Measurements from ENCODE around the gene TBC1D14.
A peak's percentile ranks its signal among the peaks of the same experiment; 100 is the strongest.

Gene TBC1D14

DNA sequence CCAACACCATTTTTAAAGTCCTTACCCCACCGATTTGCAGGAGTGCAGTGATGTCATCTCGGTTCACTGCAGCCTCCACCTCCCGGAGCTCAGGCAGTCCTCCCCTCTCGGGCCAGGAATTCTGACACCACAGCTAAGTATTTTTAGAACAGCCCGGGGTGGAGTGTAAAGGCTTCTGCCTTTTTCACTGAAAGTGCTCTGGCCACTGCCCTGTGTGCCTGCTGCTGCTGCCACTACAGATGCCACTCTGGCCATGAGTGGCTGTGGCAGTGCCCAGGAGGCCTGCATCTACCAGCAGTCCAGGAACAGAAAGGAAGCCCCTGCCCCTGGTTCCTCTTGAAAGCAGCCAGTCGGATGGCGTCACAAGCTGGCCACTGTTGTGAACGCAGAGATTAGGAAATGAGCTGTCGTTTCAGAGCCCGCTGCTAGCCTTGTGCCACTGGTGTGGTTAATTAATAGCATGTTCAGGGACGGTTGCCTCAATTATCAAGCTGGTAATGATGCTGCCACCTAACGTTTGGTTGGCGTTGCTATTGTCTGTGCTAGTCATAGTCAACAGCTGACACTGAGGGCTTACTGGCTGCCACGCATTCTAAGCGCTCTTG lies 23.6 kb upstream of the TBC1D14 start:
- TF ChIP-seq, protein P1, sequence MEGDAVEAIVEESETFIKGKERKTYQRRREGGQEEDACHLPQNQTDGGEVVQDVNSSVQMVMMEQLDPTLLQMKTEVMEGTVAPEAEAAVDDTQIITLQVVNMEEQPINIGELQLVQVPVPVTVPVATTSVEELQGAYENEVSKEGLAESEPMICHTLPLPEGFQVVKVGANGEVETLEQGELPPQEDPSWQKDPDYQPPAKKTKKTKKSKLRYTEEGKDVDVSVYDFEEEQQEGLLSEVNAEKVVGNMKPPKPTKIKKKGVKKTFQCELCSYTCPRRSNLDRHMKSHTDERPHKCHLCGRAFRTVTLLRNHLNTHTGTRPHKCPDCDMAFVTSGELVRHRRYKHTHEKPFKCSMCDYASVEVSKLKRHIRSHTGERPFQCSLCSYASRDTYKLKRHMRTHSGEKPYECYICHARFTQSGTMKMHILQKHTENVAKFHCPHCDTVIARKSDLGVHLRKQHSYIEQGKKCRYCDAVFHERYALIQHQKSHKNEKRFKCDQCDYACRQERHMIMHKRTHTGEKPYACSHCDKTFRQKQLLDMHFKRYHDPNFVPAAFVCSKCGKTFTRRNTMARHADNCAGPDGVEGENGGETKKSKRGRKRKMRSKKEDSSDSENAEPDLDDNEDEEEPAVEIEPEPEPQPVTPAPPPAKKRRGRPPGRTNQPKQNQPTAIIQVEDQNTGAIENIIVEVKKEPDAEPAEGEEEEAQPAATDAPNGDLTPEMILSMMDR (IDR thresholded peaks at IDR 0.05): no peak
- peak overlapping the region; percentile 31 for H3K4me3 ChIP-seq
- peak; percentile 78 for DNase-seq (ENCODE audit: low spot score)
- H3K27ac ChIP-seq: peak overlapping the region; percentile 55 to 83

DNA sequence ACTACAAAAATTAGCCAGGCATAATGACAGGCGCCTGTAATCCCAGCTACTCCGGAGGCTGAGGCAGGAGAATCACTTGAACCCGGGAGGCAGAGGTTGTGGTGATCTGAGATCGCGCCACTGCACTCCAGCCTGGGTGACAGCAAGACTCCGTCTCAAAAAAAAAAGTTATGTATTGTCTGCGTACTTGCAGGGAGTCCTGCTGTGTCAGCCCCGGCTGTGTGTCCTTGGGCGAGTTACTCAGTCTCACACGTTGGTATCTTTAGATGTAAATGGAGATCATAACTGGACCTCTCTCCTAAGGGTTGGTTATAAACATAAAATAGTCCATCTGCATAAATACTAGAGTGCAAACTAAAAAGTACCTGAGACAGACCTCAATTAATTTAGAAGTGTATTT lies 22.7 kb upstream of the TBC1D14 start:
- TF ChIP-seq, protein P1 (IDR thresholded peaks at IDR 0.05): no peak
- peak overlapping the region in 1 of 2 donors; percentile 83 for H3K27ac ChIP-seq
- no peak overlapping the region for H3K4me3 ChIP-seq
- DNase-seq (ENCODE audit: low spot score): peak; percentile 17

DNA sequence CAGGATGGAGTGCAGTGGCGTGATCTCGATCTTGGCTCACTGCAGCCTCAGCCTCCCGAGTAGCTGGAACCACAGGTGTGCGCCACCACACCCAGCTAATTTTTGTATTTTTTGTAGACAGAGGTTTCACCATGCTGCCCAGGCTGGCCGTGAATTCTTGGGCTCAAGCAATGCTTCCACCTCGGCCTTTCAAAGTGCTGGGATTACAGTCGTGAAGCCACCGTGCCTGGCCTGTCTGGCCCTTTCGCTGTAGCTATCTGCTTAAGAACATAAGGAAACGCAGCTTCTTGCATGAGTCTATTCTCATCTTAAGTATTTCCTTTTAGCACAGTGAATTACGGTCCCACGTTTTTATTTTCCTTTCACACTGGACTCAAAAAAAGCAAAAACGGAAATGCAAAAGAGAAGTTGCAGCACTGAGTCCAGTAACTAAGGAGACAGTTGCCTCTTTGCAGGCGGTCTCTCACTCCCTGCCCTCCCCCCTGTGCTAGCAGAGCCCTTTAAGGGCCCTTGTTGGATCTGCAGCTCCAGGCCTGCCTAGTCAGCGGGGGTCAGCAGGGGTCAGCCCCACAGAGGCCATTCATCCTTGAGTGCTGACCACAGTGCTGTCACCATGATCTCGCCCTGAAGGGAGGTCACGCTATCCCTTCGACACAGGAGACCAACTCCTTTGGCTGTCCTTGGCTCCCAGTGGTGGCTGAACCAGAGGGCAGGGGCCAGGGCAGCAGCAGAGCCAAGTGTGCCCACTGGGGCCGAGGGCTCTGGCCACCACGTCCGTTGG lies 21.8 kb upstream of the TBC1D14 start:
- Histone ChIP-seq H3K4me3 (no peak overlapping the region), H3K27ac (peak overlapping the region in 1 of 2 donors; percentile 47)
- TF ChIP-seq, protein P1 (IDR thresholded peaks at IDR 0.05): no peak
- peak; percentile 68 for DNase-seq (ENCODE audit: low spot score)

DNA sequence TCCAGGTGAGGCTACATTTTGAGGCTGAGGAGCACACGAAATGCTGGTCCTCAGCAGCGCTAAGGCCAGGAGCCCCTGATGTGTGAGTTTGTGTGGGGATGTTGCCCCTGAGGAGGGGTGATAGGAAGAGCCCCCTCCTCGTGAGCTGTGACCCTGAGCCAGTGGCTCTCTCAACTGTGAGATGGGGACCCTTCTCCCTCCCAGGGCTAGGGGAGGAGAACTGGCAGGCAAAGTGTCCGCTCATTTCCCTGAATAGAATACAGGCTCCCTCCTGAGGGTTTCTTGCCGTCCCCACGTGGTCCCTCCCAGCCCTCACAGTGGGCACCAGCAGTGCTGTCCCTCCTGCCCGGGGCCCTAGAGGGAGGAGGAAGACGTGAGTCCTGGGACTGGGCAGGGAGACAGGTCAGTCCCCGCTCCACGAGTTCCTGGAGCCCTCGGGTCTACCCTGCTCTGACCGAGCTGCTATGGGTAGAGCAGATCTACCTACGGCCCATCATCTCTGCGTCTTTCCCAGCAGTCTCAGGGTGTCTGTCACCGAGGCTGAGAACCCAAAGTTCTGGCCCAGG lies 21.0 kb upstream of the TBC1D14 start:
- no peak for DNase-seq (ENCODE audit: low spot score)
- H3K4me3 ChIP-seq: no peak overlapping the region
- TF ChIP-seq, protein P1 (IDR thresholded peaks at IDR 0.05): no peak
- H3K27ac ChIP-seq: peak overlapping the region in 1 of 2 donors; percentile 47

DNA sequence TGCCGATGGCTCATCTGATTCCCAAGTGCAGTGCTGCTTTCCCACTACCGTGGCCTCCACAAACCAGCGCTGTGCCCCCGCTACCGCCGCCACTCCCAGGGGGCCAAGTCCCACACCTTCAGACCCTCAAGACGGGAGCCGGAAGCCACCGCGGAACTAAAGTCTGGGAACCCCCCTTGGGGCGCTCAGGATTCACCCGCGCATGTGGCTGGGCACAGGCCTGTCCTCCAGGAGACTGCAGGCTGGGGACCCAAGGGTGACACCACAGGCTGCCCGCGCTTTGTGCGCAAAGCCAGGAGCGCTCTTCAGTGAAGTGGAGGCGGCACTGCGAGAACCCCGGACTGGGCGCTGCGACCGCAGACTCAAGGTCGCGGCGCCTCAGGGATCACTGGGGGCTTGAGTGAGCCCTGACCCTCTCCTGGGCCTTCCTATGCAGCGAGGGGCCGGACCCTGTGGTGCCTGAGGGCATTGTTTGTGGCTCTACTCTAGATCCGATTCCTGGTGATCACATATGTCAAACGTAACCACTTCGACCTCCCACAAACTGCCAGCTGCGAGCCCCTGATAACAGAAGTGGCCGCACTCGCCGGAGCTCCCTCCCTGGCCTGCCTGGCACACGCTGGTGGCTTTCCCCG lies 20.4 kb upstream of the TBC1D14 start:
- TF ChIP-seq, protein P1 (IDR thresholded peaks at IDR 0.05): no peak
- no peak for DNase-seq (ENCODE audit: low spot score)
- no peak overlapping the region for H3K27ac ChIP-seq

DNA sequence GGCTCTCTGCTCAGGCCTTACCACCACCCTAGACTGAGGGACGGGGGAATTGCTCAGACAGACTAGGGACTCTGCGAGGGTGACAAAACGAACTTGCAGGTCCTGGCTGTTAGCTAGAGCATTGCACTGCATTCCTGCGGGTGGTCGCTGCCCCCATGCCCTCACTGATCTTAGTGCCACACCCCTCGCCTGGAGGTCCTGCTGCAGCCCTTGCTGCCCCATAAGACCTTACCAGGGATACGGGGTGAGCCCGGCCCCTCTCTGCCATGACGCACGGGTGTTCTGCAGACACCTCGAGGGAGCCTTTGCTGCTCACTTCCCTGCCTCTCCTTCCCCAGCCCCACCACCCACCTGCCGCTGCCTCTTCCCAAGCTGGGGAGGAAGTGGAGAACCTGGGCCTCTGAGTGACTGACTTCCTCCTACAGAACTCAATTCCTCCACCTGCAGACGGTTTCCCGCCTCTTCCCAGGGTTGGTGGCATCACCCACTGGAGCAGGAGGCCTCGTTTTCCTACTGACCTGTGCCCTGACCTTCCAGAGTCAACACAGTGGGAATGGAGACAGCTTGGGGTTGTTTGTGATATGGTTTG lies 19.8 kb upstream of the TBC1D14 start:
- H3K4me3 ChIP-seq: no peak overlapping the region
- DNase-seq (ENCODE audit: low spot score): no peak
- TF ChIP-seq, protein P1 (IDR thresholded peaks at IDR 0.05): no peak
- H3K27ac ChIP-seq: no peak overlapping the region

More for the DNA sequence above, 20.4 kb upstream of the TBC1D14 start:
- no peak overlapping the region for H3K4me3 ChIP-seq
